Endothelial cell (in vitro differentiated cells): ENCODE data around the gene GLYAT. TPM values are rescaled to one million over a fixed set of nuclear protein-coding genes. Genes with fewer than 3 reads are reported as not detected.

Experiments used
- DNase-seq: peaks from one replicate; pipeline ENCODE4 v3.0.0; 2021; ENCODE audit warnings: low spot score
- H3K27ac Mint-ChIP-seq: one replicate; pipeline ENCODE4 v1.8.0; 2021; ENCODE audit warnings: mixed read lengths, inconsistent platforms; ENCODE audit not compliant: unreplicated experiment
- H3K27me3 Mint-ChIP-seq: one replicate; pipeline ENCODE4 v1.8.0; 2021; ENCODE audit warnings: mild to moderate bottlenecking, moderate library complexity, mixed read lengths, inconsistent platforms; ENCODE audit not compliant: unreplicated experiment
- H3K36me3 Mint-ChIP-seq: one replicate; pipeline ENCODE4 v1.8.0; 2021; ENCODE audit warnings: mild to moderate bottlenecking, low read depth, mixed read lengths, inconsistent platforms; ENCODE audit not compliant: unreplicated experiment
- H3K4me1 Mint-ChIP-seq: one replicate; pipeline ENCODE4 v1.8.0; 2021; ENCODE audit warnings: mild to moderate bottlenecking, mixed read lengths, inconsistent platforms; ENCODE audit not compliant: unreplicated experiment
- H3K4me3 Mint-ChIP-seq: one replicate; pipeline ENCODE4 v1.8.0; 2021; ENCODE audit warnings: mild to moderate bottlenecking, mixed read lengths, inconsistent platforms; ENCODE audit not compliant: unreplicated experiment
- H3K9me3 Mint-ChIP-seq: one replicate; pipeline ENCODE4 v1.8.0; 2021; ENCODE audit warnings: mixed read lengths, inconsistent platforms; ENCODE audit not compliant: unreplicated experiment
- CTCF ChIP-seq: fragments of 200-600 bp; sonication (generic); IDR thresholded peaks from one replicate; pipeline ENCODE4 v1.5.0; 2021; ENCODE audit warnings: antibody characterized with exemption; ENCODE audit not compliant: unreplicated experiment
- long read RNA-seq: library from polyadenylated mRNA; unstranded; transcript quantifications from one replicate; pipeline ENCODE4 v2.0.0, GENCODE V29; 2020; ENCODE audit not compliant: unreplicated experiment
- total RNA-seq: library from RNA; stranded (reverse); fragmentation: NEBNext Ultra II Directional; extraction: Animal tissue kit (Norgen Biotek cat#: 25700); gene quantifications from one replicate; pipeline ENCODE4 v1.2.1, GENCODE V29; 2021; ENCODE audit not compliant: unreplicated experiment

The GLYAT gene
- not detected for total RNA-seq
- long read RNA-seq, result 0 reads

GRCh38 chr11:58731819-58732218 is at the start of gene GLYAT:
TSS of gene GLYAT (minus strand) at chr11:58731943. CDS start at chr11:58724496, 7,447 bp downstream.
- H3K4me1 Mint-ChIP-seq, result no peaks in the 10 kb centered on the region
- peaks cover 1% of the 10 kb centered on the region for H3K27me3 Mint-ChIP-seq
- H3K27ac Mint-ChIP-seq, result no peak within 1 kb of the TSS
- no peaks in the 10 kb centered on the region for H3K36me3 Mint-ChIP-seq
- peaks cover 2% of the 10 kb centered on the region for H3K9me3 Mint-ChIP-seq
- TF ChIP-seq CTCF, result no peak
- no peak for DNase-seq
- no peak within 1 kb of the TSS for H3K4me3 Mint-ChIP-seq

- Mint-ChIP-seq H3K4me3 (no peak overlapping the region), H3K36me3 (peaks cover 3% of the 10 kb centered on the region), H3K9me3 (no peaks in the 10 kb centered on the region), H3K27me3 (no peaks in the 10 kb centered on the region), H3K27ac (no peak overlapping the region), H3K4me1 (no peaks in the 10 kb centered on the region)
- no peak for TF ChIP-seq CTCF
- no peak for DNase-seq
Observed at GRCh38 chr11:58781345-58781744, 49.6 kb upstream of the GLYAT start.

- DNase-seq, result no peak
- no peak overlapping the region for H3K4me3 Mint-ChIP-seq
- no peaks in the 10 kb centered on the region for H3K36me3 Mint-ChIP-seq
- H3K27ac Mint-ChIP-seq, result no peak overlapping the region
- no peaks in the 10 kb centered on the region for H3K27me3 Mint-ChIP-seq
- H3K9me3 Mint-ChIP-seq, result no peaks in the 10 kb centered on the region
- no peaks in the 10 kb centered on the region for H3K4me1 Mint-ChIP-seq
- TF ChIP-seq CTCF, result no peak
Observed at GRCh38 chr11:58780578-58780977, 48.8 kb upstream of the GLYAT start.

GRCh38 chr11:58776891-58777710 is 45.4 kb upstream of the GLYAT start:
- Mint-ChIP-seq H3K27ac (no peak overlapping the region), H3K4me3 (no peak overlapping the region), H3K27me3 (peaks cover 3% of the 10 kb centered on the region), H3K9me3 (no peaks in the 10 kb centered on the region), H3K36me3 (peaks cover 1% of the 10 kb centered on the region), H3K4me1 (no peaks in the 10 kb centered on the region)
- TF ChIP-seq CTCF, result no peak
- no peak for DNase-seq

GRCh38 chr11:58775066-58775708 is 43.4 kb upstream of the GLYAT start:
- no peak for DNase-seq
- no peaks in the 10 kb centered on the region for H3K4me1 Mint-ChIP-seq
- H3K9me3 Mint-ChIP-seq, result no peaks in the 10 kb centered on the region
- no peak overlapping the region for H3K4me3 Mint-ChIP-seq
- peaks cover 2% of the 10 kb centered on the region for H3K36me3 Mint-ChIP-seq
- H3K27me3 Mint-ChIP-seq, result peaks cover 4% of the 10 kb centered on the region
- no peak for TF ChIP-seq CTCF
- no peak overlapping the region for H3K27ac Mint-ChIP-seq
